Esophagus squamous epithelium (tissue), 5 donors: Measurements from ENCODE around the gene VAT1L. TPM values are rescaled to one million over a fixed set of nuclear protein-coding genes. Genes with fewer than 3 reads are reported as not detected.

Experiments used
- DNase-seq: peaks from one replicate; lab custom pipeline; 2025; lab: John Stamatoyannopoulos, UW
- H3K27ac ChIP-seq, 4 donors: fragments of 200-600 bp; sonication (generic); one replicate each; pipeline ENCODE4 v1.5.1; 2016 to 2019; ENCODE audit warnings: mild to moderate bottlenecking in 1 of 4
- H3K27me3 ChIP-seq, 4 donors: fragments of 200-600 bp; sonication (generic); 1 replicate in 3 of 4; 2 replicates in 1 of 4; pipeline versions ENCODE4 v1.5.1 to v1.6.0; 2017 to 2021; ENCODE audit warnings: antibody characterized with exemption in 1 of 4
- H3K36me3 ChIP-seq, 3 donors: fragments of 200-600 bp; sonication (generic); one replicate each; pipeline ENCODE4 v1.5.1; 2016 to 2019
- H3K4me1 ChIP-seq, 3 donors: fragments of 200-600 bp; sonication (generic); one replicate each; pipeline ENCODE4 v1.5.1; 2017 to 2019
- H3K4me3 ChIP-seq, 4 donors: fragments of 200-600 bp; sonication (generic); 1 replicate in 3 of 4; 2 replicates in 1 of 4; pipeline ENCODE4 v1.5.1; 2016 to 2019; ENCODE audit warnings: mild to moderate bottlenecking in 2 of 4, moderate library complexity in 1 of 4
- H3K9me3 ChIP-seq, 3 donors: fragments of 200-600 bp; sonication (generic); one replicate each; pipeline ENCODE4 v1.5.1; 2016 to 2019
- POLR2A ChIP-seq, 4 donors: fragments of 450-650 bp; IDR thresholded peaks; one replicate each; pipeline ENCODE4 v1.6.1; 2017; ENCODE audit warnings: antibody characterized with exemption in 4 of 4, mild to moderate bottlenecking in 4 of 4, moderate library complexity in 3 of 4
- WGBS, 2 donors: methylation state at CpG; one replicate each; pipeline ENCODE4 v1.1.5; 2018; 5-methylcytosine and 5-hydroxymethylcytosine counted together
- intact Hi-C: fragments of 100-400 bp; cut with DNase I; formaldehyde crosslinking; loops from one replicate; pipeline ENCODE4 v1.15.0; 2022
- total RNA-seq, 4 donors: library from RNA; depleted of rRNA; stranded (reverse); fragments of >200 nt; gene quantifications; one replicate each; pipeline ENCODE4 v1.1.0, GENCODE V29; 2016
- TF ChIP-seq, protein P1 (sequence below), 6 experiments: fragments of 450-650 bp in 4 of 6; fragments of 200-600 bp in 2 of 6; sonication (generic) in 2 of 6; IDR thresholded peaks; one replicate each; pipeline ENCODE4 v1.5.1; 2016 to 2019; ENCODE audit warnings: antibody characterized with exemption in 6 of 6, mild to moderate bottlenecking in 4 of 6, moderate library complexity in 4 of 6
- donor health status: DM: yes; HTN: yes; CAD: no.

VAT1L gene
- total RNA-seq, 4 donors from 2014 or later: 0.56 TPM; not detected in 3

GRCh38 chr16:77763994-77764393, 24.4 kb upstream of the VAT1L start:
- H3K36me3 ChIP-seq: no peaks in the 10 kb centered on the region
- no peak for DNase-seq
- H3K27ac ChIP-seq: no peak overlapping the region

GRCh38 chr16:77767211-77767610, 21.2 kb upstream of the VAT1L start:
- no peak overlapping the region for H3K4me3 ChIP-seq
- no peaks in the 10 kb centered on the region for H3K27me3 ChIP-seq
- no peak for DNase-seq
- no peaks in the 10 kb centered on the region for H3K9me3 ChIP-seq
- intact Hi-C loops: no loop called here
- no peaks in the 10 kb centered on the region for H3K36me3 ChIP-seq
- peaks cover 0 to 10% (median 4%) of the 10 kb centered on the region in 3 donors for H3K4me1 ChIP-seq
- WGBS, 2 donors: 42 to 45% methylated on average over 4 of the region's 4 CpGs
- TF ChIP-seq, protein P1, sequence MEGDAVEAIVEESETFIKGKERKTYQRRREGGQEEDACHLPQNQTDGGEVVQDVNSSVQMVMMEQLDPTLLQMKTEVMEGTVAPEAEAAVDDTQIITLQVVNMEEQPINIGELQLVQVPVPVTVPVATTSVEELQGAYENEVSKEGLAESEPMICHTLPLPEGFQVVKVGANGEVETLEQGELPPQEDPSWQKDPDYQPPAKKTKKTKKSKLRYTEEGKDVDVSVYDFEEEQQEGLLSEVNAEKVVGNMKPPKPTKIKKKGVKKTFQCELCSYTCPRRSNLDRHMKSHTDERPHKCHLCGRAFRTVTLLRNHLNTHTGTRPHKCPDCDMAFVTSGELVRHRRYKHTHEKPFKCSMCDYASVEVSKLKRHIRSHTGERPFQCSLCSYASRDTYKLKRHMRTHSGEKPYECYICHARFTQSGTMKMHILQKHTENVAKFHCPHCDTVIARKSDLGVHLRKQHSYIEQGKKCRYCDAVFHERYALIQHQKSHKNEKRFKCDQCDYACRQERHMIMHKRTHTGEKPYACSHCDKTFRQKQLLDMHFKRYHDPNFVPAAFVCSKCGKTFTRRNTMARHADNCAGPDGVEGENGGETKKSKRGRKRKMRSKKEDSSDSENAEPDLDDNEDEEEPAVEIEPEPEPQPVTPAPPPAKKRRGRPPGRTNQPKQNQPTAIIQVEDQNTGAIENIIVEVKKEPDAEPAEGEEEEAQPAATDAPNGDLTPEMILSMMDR (IDR thresholded peaks at IDR 0.05): no peak
- no peak for TF ChIP-seq POLR2A (IDR thresholded peaks at IDR 0.05)
- H3K27ac ChIP-seq: no peak overlapping the region

More at GRCh38 chr16:77763994-77764393, 24.4 kb upstream of the VAT1L start:
- H3K27me3 ChIP-seq: no peaks in the 10 kb centered on the region
- intact Hi-C loops: no loop called here
- H3K4me1 ChIP-seq: peaks cover 0 to 10% (median 4%) of the 10 kb centered on the region in 3 donors
- no peak for TF ChIP-seq POLR2A (IDR thresholded peaks at IDR 0.05)
- TF ChIP-seq, protein P1 (IDR thresholded peaks at IDR 0.05): no peak
- H3K4me3 ChIP-seq: no peak overlapping the region
- H3K9me3 ChIP-seq: no peaks in the 10 kb centered on the region
- 67% methylated on average over 1 of the region's 1 CpG; no CpG with 5 or more reads in 1 of the 2 donors for WGBS, 2 donors

GRCh38 chr16:77767826-77768225, 20.5 kb upstream of the VAT1L start:
- no peaks in the 10 kb centered on the region for H3K9me3 ChIP-seq
- H3K36me3 ChIP-seq: no peaks in the 10 kb centered on the region
- no peak overlapping the region for H3K27ac ChIP-seq
- DNase-seq: no peak
- TF ChIP-seq POLR2A (IDR thresholded peaks at IDR 0.05): no peak
- TF ChIP-seq, protein P1 (IDR thresholded peaks at IDR 0.05): no peak
- H3K27me3 ChIP-seq: no peaks in the 10 kb centered on the region
- intact Hi-C loops: no loop called here
- H3K4me3 ChIP-seq: no peak overlapping the region
- H3K4me1 ChIP-seq: peaks cover 0 to 10% (median 4%) of the 10 kb centered on the region in 3 donors
- 67 to 69% methylated on average over 3 of the region's 3 CpGs for WGBS, 2 donors

DNA sequence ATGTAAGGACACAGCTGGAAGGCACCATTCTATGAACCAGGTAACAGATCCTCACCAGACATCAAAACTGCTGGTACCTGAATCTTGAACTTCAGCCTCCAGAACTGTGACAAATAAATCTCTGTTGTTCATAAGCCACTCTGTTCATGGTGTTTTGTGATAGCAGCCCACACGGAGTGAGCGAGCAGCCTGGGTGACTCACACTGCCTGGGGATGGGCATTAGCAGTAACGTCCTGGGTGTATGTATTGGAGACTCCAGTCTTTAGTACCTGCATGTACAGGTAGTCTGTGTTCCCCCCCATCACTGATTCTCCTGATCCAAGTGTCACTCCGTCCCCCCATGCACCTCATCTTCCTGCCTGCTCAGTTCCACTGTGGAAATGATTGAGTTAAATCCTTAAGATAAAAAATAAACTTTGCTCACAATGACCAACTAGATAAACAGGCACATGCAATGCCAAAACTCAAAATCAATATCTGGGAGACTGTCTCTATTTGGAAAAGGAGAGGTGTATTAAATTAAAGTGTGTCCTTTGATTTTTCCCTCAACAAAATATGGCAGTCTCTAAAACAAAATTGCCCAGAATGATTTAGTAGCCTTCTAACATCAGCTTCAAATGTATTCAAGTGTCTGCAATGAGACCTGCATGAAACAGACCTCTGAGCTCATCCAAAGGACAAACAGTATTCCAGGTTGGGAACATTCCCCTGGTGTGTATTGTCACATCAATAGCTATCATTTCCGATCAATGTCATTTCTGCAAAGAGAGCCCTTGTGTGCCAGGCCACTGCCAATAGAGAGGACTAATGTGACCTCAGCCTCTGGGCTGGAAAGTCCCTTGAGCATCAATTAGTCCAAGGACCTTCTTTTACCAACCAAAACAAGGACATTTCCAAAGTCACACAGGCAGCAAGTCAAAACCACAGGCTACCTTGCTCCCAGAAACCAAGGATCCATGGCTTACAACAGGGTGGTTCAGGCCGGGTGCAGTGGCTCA, 12.2 kb upstream of the VAT1L start:
- 60 to 66% methylated on average over 5 to 6 of the region's 6 CpGs for WGBS, 2 donors
- no peak for TF ChIP-seq POLR2A (IDR thresholded peaks at IDR 0.05)
- TF ChIP-seq, protein P1 (IDR thresholded peaks at IDR 0.05): no peak
- Histone ChIP-seq H3K4me3 (no peak overlapping the region), H3K27ac (no peak overlapping the region), H3K4me1 (no peaks in the 10 kb centered on the region), H3K9me3 (no peaks in the 10 kb centered on the region), H3K27me3 (no peaks in the 10 kb centered on the region), H3K36me3 (no peaks in the 10 kb centered on the region)
- DNase-seq: no peak
- intact Hi-C loops: no loop called here

GRCh38 chr16:77777745-77778144, 10.6 kb upstream of the VAT1L start:
- TF ChIP-seq, protein P1 (IDR thresholded peaks at IDR 0.05): no peak
- no peak for TF ChIP-seq POLR2A (IDR thresholded peaks at IDR 0.05)
- DNase-seq: no peak
- Histone ChIP-seq H3K4me3 (no peak overlapping the region), H3K9me3 (no peaks in the 10 kb centered on the region), H3K27me3 (no peaks in the 10 kb centered on the region), H3K4me1 (no peaks in the 10 kb centered on the region), H3K27ac (no peak overlapping the region), H3K36me3 (no peaks in the 10 kb centered on the region)
- 88 to 95% methylated on average over 4 of the region's 4 CpGs for WGBS, 2 donors
- intact Hi-C loops: no loop called here
